Hepatocyte (in vitro differentiated cells): ENCODE measurements around the gene FRRS1. TPM values are rescaled to one million over a fixed set of nuclear protein-coding genes. Genes with fewer than 3 reads are reported as not detected.

Experiments
- DNase-seq: peaks from one replicate; pipeline ENCODE4 v3.0.0-alpha.2; 2016; ENCODE audit warnings: low spot score
- H2AFZ ChIP-seq: fragments of 200-600 bp; sonication (generic); 2 replicates; pipeline ENCODE4 v1.6.0; 2016; ENCODE audit warnings: antibody characterized with exemption, mild to moderate bottlenecking
- H3K27ac ChIP-seq: fragments of 200-600 bp; sonication (generic); 2 replicates; pipeline ENCODE4 v1.5.1; 2016; ENCODE audit warnings: mild to moderate bottlenecking
- H3K27me3 ChIP-seq: fragments of 200-600 bp; sonication (generic); 2 replicates; pipeline ENCODE4 v1.6.1; 2016
- H3K36me3 ChIP-seq: fragments of 200-600 bp; sonication (generic); replicated peaks from 2 replicates; pipeline ENCODE4 v1.5.1; 2016; ENCODE audit warnings: low read depth; ENCODE audit not compliant: insufficient read depth
- H3K4me1 ChIP-seq: fragments of 200-600 bp; sonication (generic); 2 replicates; pipeline ENCODE4 v1.5.1; 2016; ENCODE audit warnings: mild to moderate bottlenecking, moderate library complexity; ENCODE audit not compliant: insufficient read depth
- H3K4me2 ChIP-seq: fragments of 200-600 bp; sonication (generic); 2 replicates; pipeline ENCODE4 v1.6.0; 2016
- H3K4me3 ChIP-seq: fragments of 200-600 bp; sonication (generic); 2 replicates; pipeline ENCODE4 v1.5.1; 2016; ENCODE audit warnings: mild to moderate bottlenecking
- H3K79me2 ChIP-seq: fragments of 200-600 bp; sonication (generic); 2 replicates; pipeline ENCODE4 v1.6.0; 2017; ENCODE audit warnings: mild to moderate bottlenecking
- H3K9me2 ChIP-seq: fragments of 200-600 bp; sonication (generic); replicated peaks from 2 replicates; pipeline ENCODE4 v1.6.0; 2017; ENCODE audit warnings: mild to moderate bottlenecking; ENCODE audit not compliant: insufficient read depth
- H3K9me3 ChIP-seq: fragments of 200-600 bp; sonication (generic); 2 replicates; pipeline ENCODE4 v1.5.1; 2016; ENCODE audit warnings: low read depth, mild to moderate bottlenecking
- H4K20me1 ChIP-seq: fragments of 200-600 bp; sonication (generic); 2 replicates; pipeline ENCODE4 v1.6.0; 2016; ENCODE audit warnings: mild to moderate bottlenecking; ENCODE audit not compliant: insufficient read depth, poor library complexity, severe bottlenecking
- CTCF ChIP-seq: fragments of 200-600 bp; sonication (generic); IDR thresholded peaks from 2 replicates; pipeline ENCODE4 v1.5.1; 2016; ENCODE audit warnings: antibody characterized with exemption, mild to moderate bottlenecking; ENCODE audit not compliant: poor library complexity
- EZH2 ChIP-seq: fragments of 200-600 bp; sonication (generic); IDR thresholded peaks from 2 replicates; pipeline ENCODE4 v1.6.1; 2016; ENCODE audit warnings: antibody characterized with exemption, mild to moderate bottlenecking, borderline replicate concordance
- EZH2phosphoT487 ChIP-seq: fragments of 200-600 bp; sonication (generic); IDR thresholded peaks from one replicate; pipeline ENCODE4 v1.6.1; 2018; ENCODE audit warnings: antibody characterized with exemption, mild to moderate bottlenecking, low read depth, moderate library complexity; ENCODE audit not compliant: unreplicated experiment, severe bottlenecking
- WGBS: methylation state at CpG from one replicate; pipeline ENCODE4 v1.1.6; 2016; ENCODE audit warnings: low lambda C conversion rate; ENCODE audit errors: missing lambda C conversion rate; 5-methylcytosine and 5-hydroxymethylcytosine counted together
- polyA plus RNA-seq: library from polyadenylated mRNA; unstranded; fragments of >200 nt; fragmentation: Nextera tagmentation; extraction: Ambion mirVana; gene quantifications from 2 replicates; pipeline ENCODE4 v1.2.1, GENCODE V29; 2016
- total RNA-seq: library from RNA; depleted of rRNA; stranded (reverse); fragments of >200 nt; gene quantifications from 2 replicates; pipeline ENCODE4 v1.2.3, GENCODE V29; 2014

Gene FRRS1
- total and polyA plus RNA-seq, 2 experiments from 2014 or later, result 1.5 to 26.8 TPM

GRCh38 chr1:99725996-99726395 is 40.4 kb downstream of the FRRS1 start:
- H3K79me2 ChIP-seq, result no peaks in the 10 kb centered on the region
- H3K4me1 ChIP-seq, result no peaks in the 10 kb centered on the region
- no peak for DNase-seq
- H3K9me3 ChIP-seq, result no peaks in the 10 kb centered on the region
- no peaks in the 10 kb centered on the region for H3K27me3 ChIP-seq
- TF ChIP-seq EZH2 (no peak), CTCF (no peak), EZH2phosphoT487 (no peak)
- H3K36me3 ChIP-seq, result no peaks in the 10 kb centered on the region
- H3K9me2 ChIP-seq, result no peaks in the 10 kb centered on the region
- no peak overlapping the region for H2AFZ ChIP-seq
- WGBS, result 79% methylated on average over 4 of the region's 4 CpGs
- no peak overlapping the region for H3K4me2 ChIP-seq
- no peaks in the 10 kb centered on the region for H4K20me1 ChIP-seq
- no peak overlapping the region for H3K4me3 ChIP-seq
- H3K27ac ChIP-seq, result no peak overlapping the region

GRCh38 chr1:99723251-99723650 is 43.2 kb downstream of the FRRS1 start:
- Histone ChIP-seq H3K9me3 (no peaks in the 10 kb centered on the region), H3K4me2 (no peak overlapping the region), H3K4me3 (no peak overlapping the region), H3K79me2 (no peaks in the 10 kb centered on the region), H3K27ac (no peak overlapping the region), H3K4me1 (no peaks in the 10 kb centered on the region), H3K27me3 (no peaks in the 10 kb centered on the region), H4K20me1 (no peaks in the 10 kb centered on the region), H2AFZ (no peak overlapping the region), H3K36me3 (no peaks in the 10 kb centered on the region), H3K9me2 (no peaks in the 10 kb centered on the region)
- DNase-seq, result no peak
- WGBS, result 96% methylated on average over 3 of the region's 3 CpGs
- TF ChIP-seq EZH2, result no peak
- TF ChIP-seq CTCF, result no peak
- TF ChIP-seq EZH2phosphoT487, result no peak

GRCh38 chr1:99717005-99717404 is 49.4 kb downstream of the FRRS1 start:
- no peak for DNase-seq
- Histone ChIP-seq H3K27me3 (no peaks in the 10 kb centered on the region), H3K79me2 (no peaks in the 10 kb centered on the region), H3K9me3 (no peaks in the 10 kb centered on the region), H3K9me2 (no peaks in the 10 kb centered on the region), H3K4me3 (no peak overlapping the region), H3K4me1 (no peaks in the 10 kb centered on the region), H3K36me3 (no peaks in the 10 kb centered on the region), H4K20me1 (no peaks in the 10 kb centered on the region), H2AFZ (no peak overlapping the region), H3K27ac (no peak overlapping the region), H3K4me2 (no peak overlapping the region)
- no peak for TF ChIP-seq CTCF
- WGBS, result 100% methylated on average over 1 of the region's 1 CpG

- no peaks in the 10 kb centered on the region for H4K20me1 ChIP-seq
- H3K4me3 ChIP-seq, result no peak overlapping the region
- no peak for DNase-seq
- H3K4me1 ChIP-seq, result no peaks in the 10 kb centered on the region
- no peaks in the 10 kb centered on the region for H3K36me3 ChIP-seq
- WGBS, result 94% methylated on average over 2 of the region's 2 CpGs
- H3K9me3 ChIP-seq, result no peaks in the 10 kb centered on the region
- TF ChIP-seq CTCF, result no peak
- no peak for TF ChIP-seq EZH2phosphoT487
- no peak for TF ChIP-seq EZH2
- H3K9me2 ChIP-seq, result no peaks in the 10 kb centered on the region
- H3K79me2 ChIP-seq, result no peaks in the 10 kb centered on the region
- H3K27me3 ChIP-seq, result no peaks in the 10 kb centered on the region
- H2AFZ ChIP-seq, result no peak overlapping the region
- no peak overlapping the region for H3K4me2 ChIP-seq
- H3K27ac ChIP-seq, result no peak overlapping the region
Measured at GRCh38 chr1:99713006-99713405, 53.4 kb downstream of the FRRS1 start.
